ENCODE results near the gene FOXP1.

DNA sequence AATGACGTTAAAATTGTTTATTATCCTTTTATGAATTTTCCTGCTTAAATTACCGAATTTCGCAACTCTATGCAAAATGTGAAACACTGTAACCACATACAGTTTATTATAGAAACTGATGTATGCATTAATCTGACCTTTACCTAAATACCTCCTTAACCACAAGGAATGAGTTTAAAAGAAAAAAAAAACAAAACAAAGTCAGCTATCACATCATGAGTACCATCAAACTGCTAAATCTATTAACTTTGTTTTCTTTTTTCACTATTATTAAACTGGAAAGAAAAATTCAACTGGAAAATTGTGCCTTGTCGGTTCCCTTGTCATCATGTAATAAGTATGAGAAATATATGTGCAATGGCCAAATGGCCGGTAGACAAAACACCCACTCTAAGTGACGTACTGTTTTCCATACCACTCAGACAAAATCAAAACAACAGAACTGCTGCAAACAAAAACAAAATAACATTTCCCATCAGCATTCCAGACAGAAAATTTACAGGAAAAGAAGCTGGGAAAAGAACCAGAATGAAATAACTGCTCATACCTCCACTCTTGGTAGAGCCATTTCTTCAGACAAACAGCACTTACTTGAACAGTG lies 415.3 kb downstream of the FOXP1 start:
- TF ChIP-seq ARNTL (CRISPR knock-in tag; IDR thresholded peaks at IDR 0.05; ENCODE audit: borderline replicate concordance, low read depth) (no peak), ZFP30 (CRISPR knock-in tag; IDR thresholded peaks at IDR 0.05) (no peak), ZNF8 (CRISPR knock-in tag; IDR thresholded peaks at IDR 0.05) (no peak)
- TF ChIP-seq, protein P1, sequence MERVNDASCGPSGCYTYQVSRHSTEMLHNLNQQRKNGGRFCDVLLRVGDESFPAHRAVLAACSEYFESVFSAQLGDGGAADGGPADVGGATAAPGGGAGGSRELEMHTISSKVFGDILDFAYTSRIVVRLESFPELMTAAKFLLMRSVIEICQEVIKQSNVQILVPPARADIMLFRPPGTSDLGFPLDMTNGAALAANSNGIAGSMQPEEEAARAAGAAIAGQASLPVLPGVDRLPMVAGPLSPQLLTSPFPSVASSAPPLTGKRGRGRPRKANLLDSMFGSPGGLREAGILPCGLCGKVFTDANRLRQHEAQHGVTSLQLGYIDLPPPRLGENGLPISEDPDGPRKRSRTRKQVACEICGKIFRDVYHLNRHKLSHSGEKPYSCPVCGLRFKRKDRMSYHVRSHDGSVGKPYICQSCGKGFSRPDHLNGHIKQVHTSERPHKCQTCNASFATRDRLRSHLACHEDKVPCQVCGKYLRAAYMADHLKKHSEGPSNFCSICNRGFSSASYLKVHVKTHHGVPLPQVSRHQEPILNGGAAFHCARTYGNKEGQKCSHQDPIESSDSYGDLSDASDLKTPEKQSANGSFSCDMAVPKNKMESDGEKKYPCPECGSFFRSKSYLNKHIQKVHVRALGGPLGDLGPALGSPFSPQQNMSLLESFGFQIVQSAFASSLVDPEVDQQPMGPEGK (CRISPR knock-in tag; IDR thresholded peaks at IDR 0.05; ENCODE audit: borderline replicate concordance): no peak

Measured in SK-N-SH treated with all-trans-retinoic acid at 6 μM for 48 hours (cell line).